ENCODE measurements around the gene ADAM23. TPM values are rescaled to one million over a fixed set of nuclear protein-coding genes. Genes with fewer than 3 reads are reported as not detected.

ADAM23 gene
- total and polyA plus RNA-seq, 4 donors, result 0.12 to 0.51 (median 0.17) TPM; not detected in 1

GRCh38 chr2:206410714-206411113 is 32.6 kb upstream of the ADAM23 start:
- WGBS, result 90% methylated on average over 26 of the region's 26 CpGs
- H3K27me3 ChIP-seq (ENCODE audit: control insufficient read depth in 4 of 4, insufficient read depth in 4 of 4, low read length in 3 of 4), result no peaks in the 10 kb centered on the region
- no peak for DNase-seq (ENCODE audit: low spot score)
- H3K36me3 ChIP-seq (ENCODE audit: control insufficient read depth in 4 of 4, insufficient read depth in 3 of 4, low read depth in 1 of 4, low read length in 3 of 4), result no peaks in the 10 kb centered on the region
- peaks cover 0 to 1% (median 0%) of the 10 kb centered on the region in 4 donors for H3K9me3 ChIP-seq (ENCODE audit: control insufficient read depth in 4 of 4, low read length in 3 of 4)
- H3K27ac ChIP-seq (ENCODE audit: low read depth in 1 of 2, low read length in 2 of 2), result no peak overlapping the region
- H3K4me1 ChIP-seq (ENCODE audit: control insufficient read depth in 4 of 4, insufficient read depth in 4 of 4, low read length in 3 of 4), result no peaks in the 10 kb centered on the region
- no peak overlapping the region for H3K4me3 ChIP-seq (ENCODE audit: low read depth in 1 of 3, low read length in 3 of 3)
- no peak overlapping the region for H3K9ac ChIP-seq (ENCODE audit: low read depth in 1 of 2, low read length in 2 of 2)
- TF ChIP-seq YY1 (IDR thresholded peaks at IDR 0.05) (no peak), HNF4A (conservative IDR thresholded peaks at IDR 0.05) (no peak), GABPA (IDR thresholded peaks at IDR 0.05 in 1 of 2, conservative IDR thresholded peaks at IDR 0.05 in 1 of 2) (no peak), ATF3 (IDR thresholded peaks at IDR 0.05) (no peak), HNF4G (IDR thresholded peaks at IDR 0.05) (no peak), RXRA (IDR thresholded peaks at IDR 0.05) (no peak), REST (IDR thresholded peaks at IDR 0.05) (no peak), FOXA1 (IDR thresholded peaks at IDR 0.05) (no peak), ZBTB33 (IDR thresholded peaks at IDR 0.05) (no peak), SP1 (IDR thresholded peaks at IDR 0.05) (no peak), EGR1 (IDR thresholded peaks at IDR 0.05; ENCODE audit: low read depth in 2 of 2) (no peak), FOXA2 (IDR thresholded peaks at IDR 0.05) (no peak)

GRCh38 chr2:206415618-206416243 is 27.6 kb upstream of the ADAM23 start:
- Histone ChIP-seq H3K4me1 (ENCODE audit: control insufficient read depth in 4 of 4, insufficient read depth in 4 of 4, low read length in 3 of 4) (no peaks in the 10 kb centered on the region), H3K4me3 (ENCODE audit: low read depth in 1 of 3, low read length in 3 of 3) (no peak overlapping the region), H3K27ac (ENCODE audit: low read depth in 1 of 2, low read length in 2 of 2) (no peak overlapping the region), H3K27me3 (ENCODE audit: control insufficient read depth in 4 of 4, insufficient read depth in 4 of 4, low read length in 3 of 4) (no peaks in the 10 kb centered on the region), H3K9me3 (ENCODE audit: control insufficient read depth in 4 of 4, low read length in 3 of 4) (peaks cover 0 to 8% (median 2%) of the 10 kb centered on the region in 4 donors), H3K9ac (ENCODE audit: low read depth in 1 of 2, low read length in 2 of 2) (no peak overlapping the region), H3K36me3 (ENCODE audit: control insufficient read depth in 4 of 4, insufficient read depth in 3 of 4, low read depth in 1 of 4, low read length in 3 of 4) (no peaks in the 10 kb centered on the region)
- no peak for DNase-seq (ENCODE audit: low spot score)
- WGBS, result 84% methylated on average over 13 of the region's 13 CpGs
- TF ChIP-seq HNF4A (conservative IDR thresholded peaks at IDR 0.05) (no peak), YY1 (IDR thresholded peaks at IDR 0.05) (no peak), SP1 (IDR thresholded peaks at IDR 0.05) (no peak), FOXA1 (IDR thresholded peaks at IDR 0.05) (no peak), RAD21 (IDR thresholded peaks at IDR 0.05) (no peak), FOXA2 (IDR thresholded peaks at IDR 0.05) (no peak), REST (IDR thresholded peaks at IDR 0.05) (no peak), GABPA (IDR thresholded peaks at IDR 0.05 in 1 of 2, conservative IDR thresholded peaks at IDR 0.05 in 1 of 2) (no peak)

Measured in liver (tissue), 9 donors.